Activated T-cell treated with anti-CD3 and anti-CD28 coated beads, Interleukin-2, amount 50 U/mL, for 24 hours (primary cell): Measurements from ENCODE around the gene PER2.

Source experiments
- DNase-seq: peaks from one replicate; pipeline ENCODE4 v3.0.0-alpha.2; 2020
- H3K27ac Mint-ChIP-seq: 2 replicates; pipeline ENCODE4 v1.8.0; 2020; ENCODE audit warnings: mild to moderate bottlenecking, mixed read lengths
- H3K27me3 Mint-ChIP-seq: 2 replicates; pipeline ENCODE4 v1.8.0; 2020; ENCODE audit warnings: mixed read lengths
- H3K36me3 Mint-ChIP-seq: 2 replicates; pipeline ENCODE4 v1.8.0; 2020; ENCODE audit warnings: low read depth, mixed read lengths
- H3K4me1 Mint-ChIP-seq: 2 replicates; pipeline ENCODE4 v1.8.0; 2020; ENCODE audit warnings: low read depth, mixed read lengths
- H3K4me3 Mint-ChIP-seq: 2 replicates; pipeline ENCODE4 v1.8.0; 2020; ENCODE audit warnings: mild to moderate bottlenecking, moderate library complexity, mixed read lengths
- H3K9me3 Mint-ChIP-seq: 2 replicates; pipeline ENCODE4 v1.8.0; 2020; ENCODE audit warnings: mixed read lengths

The PER2 gene

DNA sequence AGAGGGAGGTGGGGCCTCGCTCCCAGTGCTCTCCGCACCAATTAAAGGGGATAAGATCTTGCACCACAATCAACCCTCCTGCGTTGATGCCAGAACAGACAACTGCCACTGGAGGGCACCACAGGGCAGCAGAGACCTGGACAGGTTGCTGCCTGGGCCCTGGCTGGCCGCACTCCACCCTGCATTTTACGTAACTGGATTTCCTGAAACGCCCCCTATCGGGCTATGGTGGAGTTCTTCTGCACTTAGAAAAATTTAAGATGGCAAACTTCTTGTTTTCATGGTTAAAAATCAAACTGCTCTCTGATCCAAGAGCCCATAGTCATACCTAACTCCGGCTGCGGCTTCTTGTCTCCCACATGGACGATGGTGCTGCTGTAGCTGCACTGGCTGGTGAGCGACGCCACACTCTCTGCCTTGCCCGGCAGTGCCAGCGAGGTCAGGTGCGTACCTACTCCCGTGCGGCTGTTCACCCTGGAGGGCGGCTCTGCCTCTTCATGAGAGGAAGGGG, 31.8 kb downstream of the PER2 start:
- no peak overlapping the region for H3K27ac Mint-ChIP-seq
- H3K36me3 Mint-ChIP-seq: peaks cover 96% of the 10 kb centered on the region
- H3K4me1 Mint-ChIP-seq: no peaks in the 10 kb centered on the region
- H3K9me3 Mint-ChIP-seq: no peaks in the 10 kb centered on the region
- no peak overlapping the region for H3K4me3 Mint-ChIP-seq
- DNase-seq: peak; percentile 74
- no peaks in the 10 kb centered on the region for H3K27me3 Mint-ChIP-seq

DNA sequence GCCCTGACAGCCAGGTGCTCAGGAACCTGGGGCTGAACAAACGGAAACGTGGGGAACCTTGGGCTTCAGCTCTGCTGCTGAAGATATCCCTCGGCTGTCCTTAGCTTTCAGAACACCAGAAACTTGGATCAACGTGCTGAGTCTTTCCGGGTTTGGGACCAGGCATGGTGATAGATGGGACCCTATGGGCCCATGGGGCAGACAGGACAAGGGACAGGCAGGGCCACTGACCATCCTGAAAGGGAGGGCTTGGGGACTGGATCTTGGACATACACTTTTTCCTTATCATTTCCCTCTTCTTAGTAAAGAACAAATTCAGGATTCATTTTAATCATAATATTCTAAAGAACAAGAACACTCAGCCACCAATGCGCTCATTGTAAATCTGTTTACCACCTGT, 32.3 kb downstream of the PER2 start:
- Mint-ChIP-seq H3K4me3 (no peak overlapping the region), H3K27ac (no peak overlapping the region), H3K9me3 (no peaks in the 10 kb centered on the region), H3K27me3 (no peaks in the 10 kb centered on the region), H3K4me1 (no peaks in the 10 kb centered on the region), H3K36me3 (peaks cover 96% of the 10 kb centered on the region)
- DNase-seq: no peak

DNA sequence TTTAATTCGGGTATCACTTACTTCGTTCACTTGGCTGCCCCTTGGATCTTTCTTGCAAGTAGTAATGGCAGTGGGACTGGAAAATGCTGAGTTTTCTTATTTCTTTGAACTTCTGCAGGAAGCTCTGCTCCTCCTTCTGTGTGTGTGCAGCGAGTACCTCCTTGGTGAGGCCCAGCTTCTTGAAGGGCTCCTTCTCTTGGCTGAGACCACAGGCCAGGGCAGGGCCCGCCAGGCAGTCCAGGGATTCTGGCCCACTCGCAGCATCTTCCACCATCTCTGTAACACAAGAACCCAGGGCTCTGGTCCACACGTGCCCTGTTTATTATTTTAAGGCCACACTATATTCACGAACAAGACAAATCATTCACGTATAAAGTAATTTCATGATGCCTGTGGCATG, 32.8 kb downstream of the PER2 start:
- no peak overlapping the region for H3K27ac Mint-ChIP-seq
- H3K36me3 Mint-ChIP-seq: peaks cover 96% of the 10 kb centered on the region
- no peaks in the 10 kb centered on the region for H3K27me3 Mint-ChIP-seq
- H3K4me1 Mint-ChIP-seq: no peaks in the 10 kb centered on the region
- DNase-seq: no peak
- no peaks in the 10 kb centered on the region for H3K9me3 Mint-ChIP-seq
- H3K4me3 Mint-ChIP-seq: no peak overlapping the region

DNA sequence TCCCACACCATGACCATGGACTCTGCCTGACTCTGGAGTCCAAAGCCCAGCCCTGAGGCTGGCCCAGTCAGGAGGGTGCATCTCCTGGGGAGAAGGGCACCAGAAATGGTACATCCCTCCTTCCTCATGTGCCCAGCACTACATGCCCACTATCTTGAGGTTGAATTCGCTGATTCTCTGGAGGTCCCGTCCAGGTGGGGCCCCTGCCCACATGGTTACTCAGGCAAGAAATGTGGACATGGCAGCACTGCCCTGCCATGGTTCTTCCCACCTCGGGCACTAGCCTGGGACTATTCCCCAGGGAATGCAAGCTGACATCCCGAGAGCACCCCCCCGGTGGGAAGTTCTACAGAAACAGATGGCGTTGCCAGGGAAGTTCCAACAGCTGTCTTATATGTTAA, 33.3 kb downstream of the PER2 start:
- H3K4me1 Mint-ChIP-seq: no peaks in the 10 kb centered on the region
- H3K4me3 Mint-ChIP-seq: no peak overlapping the region
- no peak overlapping the region for H3K27ac Mint-ChIP-seq
- peaks cover 96% of the 10 kb centered on the region for H3K36me3 Mint-ChIP-seq
- DNase-seq: no peak
- no peaks in the 10 kb centered on the region for H3K9me3 Mint-ChIP-seq
- no peaks in the 10 kb centered on the region for H3K27me3 Mint-ChIP-seq

DNA sequence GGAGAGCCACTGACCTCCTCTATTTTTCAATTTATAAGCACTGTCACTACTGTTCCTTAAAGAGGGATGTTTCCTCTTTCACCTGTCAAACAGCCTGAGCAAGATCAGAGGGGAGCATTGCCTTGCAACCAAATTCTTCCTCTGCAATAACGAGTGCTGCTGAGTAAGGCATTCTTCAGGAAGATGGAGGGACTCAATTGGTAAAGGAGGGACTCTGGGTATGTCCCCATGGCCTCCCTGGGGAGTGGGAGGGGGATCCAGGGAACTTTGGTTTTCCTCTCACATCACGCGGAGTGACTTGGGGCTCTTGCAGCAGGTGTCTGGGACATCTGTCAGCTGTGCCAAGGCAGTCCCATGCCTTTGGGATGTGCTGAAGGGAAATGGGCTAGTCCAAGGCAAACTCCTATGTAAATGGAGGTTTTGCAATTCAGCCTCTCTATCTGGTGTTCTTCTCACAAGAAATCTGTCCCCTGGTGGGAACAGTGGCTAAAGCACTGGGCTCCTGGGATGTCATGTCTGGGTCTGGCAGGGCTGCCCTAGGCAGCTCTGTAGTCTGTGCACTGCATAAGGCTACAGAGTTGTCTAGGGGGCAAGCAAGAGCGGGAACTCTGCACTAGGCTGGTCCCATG, 34.2 kb downstream of the PER2 start:
- no peak overlapping the region for H3K4me3 Mint-ChIP-seq
- H3K4me1 Mint-ChIP-seq: no peaks in the 10 kb centered on the region
- H3K36me3 Mint-ChIP-seq: peaks cover 96% of the 10 kb centered on the region
- H3K9me3 Mint-ChIP-seq: no peaks in the 10 kb centered on the region
- no peak overlapping the region for H3K27ac Mint-ChIP-seq
- H3K27me3 Mint-ChIP-seq: no peaks in the 10 kb centered on the region
- DNase-seq: no peak

DNA sequence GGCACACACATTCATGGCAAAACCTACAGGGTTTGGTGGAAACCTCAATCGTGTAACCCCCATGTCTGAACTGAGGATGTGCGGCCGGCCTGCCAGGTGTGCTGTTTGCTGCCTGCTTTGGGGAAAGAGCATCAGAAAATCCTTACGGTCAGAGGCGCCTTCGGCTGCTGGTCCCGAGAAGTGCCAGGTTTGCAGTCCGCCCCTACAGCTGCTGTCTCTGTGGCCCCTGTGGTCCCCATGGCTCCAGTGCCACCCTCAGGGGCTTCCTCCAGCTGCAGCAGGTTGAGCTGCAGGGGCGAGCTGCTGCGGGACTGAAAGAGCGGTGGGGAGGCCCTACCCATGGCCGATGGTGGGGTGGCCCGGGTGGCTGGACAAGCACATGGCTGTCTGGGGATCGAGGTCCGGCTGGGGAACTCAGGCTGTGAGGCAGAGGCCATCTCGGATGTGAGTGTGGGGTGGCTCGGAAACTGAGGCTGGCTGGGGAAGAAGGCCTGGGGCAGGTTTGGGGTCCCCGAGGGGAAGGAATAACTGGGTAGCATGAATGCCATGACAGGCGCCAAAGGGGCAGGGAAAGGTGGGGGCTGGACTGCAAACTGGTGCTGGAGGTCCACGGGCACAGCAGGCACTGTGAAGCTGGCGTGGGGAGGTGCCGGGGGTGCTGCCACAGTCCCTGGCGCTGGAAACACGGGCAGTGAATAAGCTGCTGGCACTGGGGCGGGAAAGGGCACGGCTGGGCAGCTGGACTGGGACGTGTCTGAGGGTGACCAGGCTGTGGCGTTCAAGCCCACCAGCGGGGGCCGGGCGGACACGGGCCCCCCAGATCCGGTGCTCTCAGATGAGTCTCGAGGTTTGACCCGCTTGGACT, 35.4 kb downstream of the PER2 start:
- Mint-ChIP-seq H3K4me1 (no peaks in the 10 kb centered on the region), H3K27ac (no peak overlapping the region), H3K4me3 (no peak overlapping the region), H3K27me3 (no peaks in the 10 kb centered on the region), H3K36me3 (peaks cover 88% of the 10 kb centered on the region), H3K9me3 (no peaks in the 10 kb centered on the region)
- DNase-seq: no peak

DNA sequence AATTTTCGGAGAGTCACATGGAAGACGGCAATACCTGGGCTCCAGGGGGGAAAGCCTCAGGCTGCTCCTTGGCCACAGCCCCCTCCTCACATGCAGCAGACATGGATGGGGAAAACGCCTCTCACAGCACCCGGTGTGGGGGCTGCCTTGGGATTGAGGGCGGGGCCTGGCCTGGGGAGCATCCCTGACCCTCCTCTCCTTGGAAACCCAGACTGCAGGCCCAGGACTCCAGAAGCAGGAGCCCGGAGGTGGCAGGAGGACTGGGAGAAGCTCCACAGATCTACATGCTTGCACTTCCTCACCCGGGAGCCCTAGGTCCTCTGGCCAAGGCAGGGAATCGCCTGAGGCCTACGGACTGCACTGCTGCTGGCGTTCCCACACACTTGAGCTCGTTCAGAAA, 36.4 kb downstream of the PER2 start:
- H3K27me3 Mint-ChIP-seq: no peaks in the 10 kb centered on the region
- H3K36me3 Mint-ChIP-seq: peaks cover 90% of the 10 kb centered on the region

DNA sequence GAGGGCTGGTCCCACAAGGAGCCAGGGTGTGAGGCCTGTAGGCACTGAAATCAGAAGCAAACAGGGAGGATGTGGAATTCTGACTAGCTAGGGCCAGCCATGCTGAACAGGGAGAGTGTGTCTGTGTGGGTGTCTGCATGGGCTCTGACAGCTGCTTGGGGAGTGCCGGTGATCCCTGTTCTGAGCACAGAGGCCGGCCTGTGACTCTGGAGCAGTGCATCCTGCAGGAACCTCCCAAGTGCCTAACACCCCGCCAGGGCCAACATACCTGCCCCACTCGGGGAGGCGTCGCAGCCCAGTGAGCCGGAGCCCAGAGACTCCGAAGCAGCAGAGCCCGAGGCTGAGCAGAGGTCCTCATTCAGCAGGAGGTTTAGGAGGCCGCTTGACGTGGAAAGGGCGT, 37.1 kb downstream of the PER2 start:
- H3K27ac Mint-ChIP-seq: no peak overlapping the region
- no peaks in the 10 kb centered on the region for H3K27me3 Mint-ChIP-seq
- no peaks in the 10 kb centered on the region for H3K9me3 Mint-ChIP-seq
- peaks cover 88% of the 10 kb centered on the region for H3K36me3 Mint-ChIP-seq
- H3K4me1 Mint-ChIP-seq: no peaks in the 10 kb centered on the region
- no peak for DNase-seq
- H3K4me3 Mint-ChIP-seq: no peak overlapping the region

More for the DNA sequence above, 36.4 kb downstream of the PER2 start:
- DNase-seq: no peak
- no peak overlapping the region for H3K4me3 Mint-ChIP-seq
- no peaks in the 10 kb centered on the region for H3K4me1 Mint-ChIP-seq
- no peak overlapping the region for H3K27ac Mint-ChIP-seq
- no peaks in the 10 kb centered on the region for H3K9me3 Mint-ChIP-seq

DNA sequence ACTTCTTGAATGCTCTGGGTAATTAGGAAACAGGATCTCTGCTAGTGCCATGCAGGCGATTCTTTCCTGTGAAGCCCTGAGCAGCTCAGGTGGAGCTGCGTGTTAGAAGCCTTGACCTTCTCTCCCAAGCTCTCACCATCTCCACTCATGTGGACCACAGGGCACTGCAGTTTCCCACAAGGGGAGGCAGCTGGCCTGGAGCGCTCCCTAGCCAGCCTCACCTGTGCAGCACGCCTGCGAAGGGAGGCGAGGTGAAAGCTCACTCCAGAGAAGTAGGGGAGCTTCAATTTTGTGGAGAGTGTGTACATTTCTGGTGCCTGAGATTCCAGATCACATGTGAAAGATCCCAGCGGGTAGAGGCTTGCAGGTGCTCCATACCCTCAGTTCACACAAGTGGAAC, 37.5 kb downstream of the PER2 start:
- no peak for DNase-seq
- Mint-ChIP-seq H3K4me3 (no peak overlapping the region), H3K4me1 (no peaks in the 10 kb centered on the region), H3K27me3 (no peaks in the 10 kb centered on the region), H3K9me3 (no peaks in the 10 kb centered on the region), H3K36me3 (peaks cover 88% of the 10 kb centered on the region), H3K27ac (no peak overlapping the region)

DNA sequence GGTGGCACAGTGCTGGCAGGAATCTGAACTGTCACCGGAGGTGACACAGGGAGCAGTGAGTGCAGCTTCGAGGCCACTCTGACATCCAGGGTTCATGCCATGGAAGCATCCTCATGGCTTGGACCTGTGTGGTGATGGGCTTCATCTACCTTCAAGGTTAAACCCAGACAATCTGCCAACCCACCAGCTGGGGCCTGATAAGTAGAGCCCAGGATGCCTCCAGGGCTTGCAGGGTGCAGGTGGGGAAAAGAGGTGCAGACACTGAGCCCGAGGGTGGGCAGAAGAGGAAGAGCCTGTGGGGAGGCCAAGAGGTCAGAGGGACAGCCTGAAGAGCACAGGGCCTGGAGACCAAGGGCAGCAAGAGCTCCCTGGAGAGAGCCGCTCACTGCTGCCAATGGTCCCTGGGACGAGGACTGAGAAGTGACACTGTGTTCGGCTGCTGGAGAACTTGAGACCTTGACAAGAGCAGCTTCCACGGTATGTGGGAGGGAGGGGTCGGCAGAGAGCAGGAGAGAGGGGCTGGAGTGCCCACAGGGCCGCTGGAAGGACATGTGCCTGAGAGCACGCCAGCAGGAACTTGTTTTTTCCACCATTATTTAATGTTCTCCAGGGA, 40.5 kb downstream of the PER2 start:
- Mint-ChIP-seq H3K4me1 (no peaks in the 10 kb centered on the region), H3K4me3 (no peak overlapping the region), H3K27ac (no peak overlapping the region), H3K27me3 (no peaks in the 10 kb centered on the region), H3K36me3 (peaks cover 76% of the 10 kb centered on the region), H3K9me3 (no peaks in the 10 kb centered on the region)
- DNase-seq: no peak

DNA sequence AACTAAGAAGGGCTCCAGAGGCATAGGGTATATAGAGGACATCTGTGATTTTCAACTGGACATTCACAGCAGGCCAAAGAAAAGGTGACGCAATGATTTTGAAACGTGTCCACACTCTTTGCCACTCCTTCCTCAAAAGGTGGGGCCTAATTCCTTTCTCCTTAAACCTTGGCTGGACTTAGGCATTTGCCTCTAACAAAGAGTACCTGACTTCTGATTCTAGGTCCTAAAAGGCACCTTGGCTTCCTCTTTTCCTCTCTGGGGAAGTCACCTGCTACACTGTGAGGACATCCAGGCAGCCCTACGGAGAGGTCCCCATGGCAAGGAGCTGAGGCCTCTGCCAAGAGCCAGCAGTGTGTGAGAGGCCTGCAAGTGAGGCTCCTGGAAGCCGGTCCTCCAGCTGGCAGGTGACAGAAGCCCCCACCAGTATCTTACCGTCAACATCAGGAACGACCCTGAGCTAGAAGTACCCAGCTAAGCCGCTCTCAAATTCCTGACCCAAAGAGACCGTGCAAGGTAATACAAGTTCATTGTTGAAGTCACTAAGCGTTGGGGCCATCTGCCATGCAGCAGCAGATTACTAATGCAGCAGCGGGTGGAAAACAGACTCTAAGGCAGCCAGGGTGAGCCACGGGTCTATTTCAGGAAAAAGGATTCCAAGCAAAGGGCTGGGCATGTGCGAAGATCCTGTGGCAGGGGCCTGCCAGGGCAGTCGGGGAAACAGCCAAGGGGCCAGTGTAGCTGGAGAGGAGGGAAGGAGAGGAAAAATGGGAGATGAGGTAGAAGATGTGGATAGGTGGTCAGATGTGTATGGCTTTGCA, 41.2 kb downstream of the PER2 start:
- Mint-ChIP-seq H3K27ac (peak overlapping the region; percentile 33), H3K36me3 (peaks cover 69% of the 10 kb centered on the region), H3K4me3 (no peak overlapping the region), H3K4me1 (no peaks in the 10 kb centered on the region), H3K27me3 (no peaks in the 10 kb centered on the region), H3K9me3 (no peaks in the 10 kb centered on the region)
- DNase-seq: no peak

DNA sequence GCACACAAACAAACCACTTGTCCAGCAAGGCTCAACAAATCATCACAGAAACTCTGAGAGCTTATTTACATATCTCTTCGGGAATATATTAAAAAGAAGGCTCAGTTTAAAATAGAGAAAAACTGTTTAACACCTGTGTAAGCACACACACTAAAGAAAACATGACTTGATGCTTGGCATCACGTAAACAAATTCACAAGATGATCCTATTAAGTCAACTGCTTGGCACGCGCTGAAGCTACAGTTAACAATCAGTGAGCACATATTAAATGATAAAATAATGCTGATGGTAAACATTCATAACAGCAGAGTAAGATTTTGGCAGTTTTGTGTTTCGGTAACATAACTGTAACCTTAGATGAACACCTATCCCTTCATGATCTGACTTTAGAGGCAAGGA, 44.3 kb downstream of the PER2 start:
- Mint-ChIP-seq H3K4me1 (peaks cover 2% of the 10 kb centered on the region), H3K27me3 (peaks cover 5% of the 10 kb centered on the region), H3K27ac (no peak overlapping the region), H3K9me3 (no peaks in the 10 kb centered on the region), H3K4me3 (no peak overlapping the region), H3K36me3 (peaks cover 40% of the 10 kb centered on the region)
- no peak for DNase-seq

DNA sequence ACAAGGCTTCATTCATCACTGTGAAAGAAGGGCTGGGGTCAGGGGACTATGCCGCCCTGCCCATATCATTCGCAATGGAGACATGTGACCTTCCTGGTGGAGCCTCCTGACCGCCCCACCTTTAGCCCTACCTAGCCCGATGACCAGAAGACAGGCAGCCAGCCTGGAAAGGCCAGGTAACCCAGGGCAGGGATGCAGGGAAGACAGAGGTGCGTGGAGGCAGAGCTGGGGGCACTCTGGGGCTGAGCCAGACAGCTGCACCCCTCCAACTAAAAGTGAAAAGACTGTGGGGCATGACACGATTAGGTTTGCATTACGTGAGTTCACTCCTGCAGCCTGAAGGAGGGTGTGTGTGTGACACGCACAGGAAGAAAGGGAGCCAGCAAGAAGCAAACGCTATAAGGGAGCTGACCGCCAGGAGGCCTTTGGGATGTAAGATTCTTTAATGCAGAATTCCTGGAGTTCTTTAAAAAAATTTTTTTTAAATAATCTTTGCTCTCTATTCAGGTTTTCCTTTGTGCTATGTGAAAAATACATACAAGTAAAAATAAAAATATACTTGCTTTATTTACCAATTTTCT, 44.8 kb downstream of the PER2 start:
- no peak for DNase-seq
- Mint-ChIP-seq H3K4me3 (no peak overlapping the region), H3K9me3 (no peaks in the 10 kb centered on the region), H3K4me1 (peaks cover 2% of the 10 kb centered on the region), H3K36me3 (peaks cover 40% of the 10 kb centered on the region), H3K27me3 (peaks cover 5% of the 10 kb centered on the region), H3K27ac (no peak overlapping the region)
